Lower leg skin (tissue), 3 donors: ENCODE data around the gene FZD10.

Experiments
- POLR2A ChIP-seq, 2 donors: fragments of 450-650 bp; IDR thresholded peaks; one replicate each; pipeline ENCODE4 v1.6.1; 2016 to 2017; ENCODE audit warnings: antibody characterized with exemption in 2 of 2, mild to moderate bottlenecking in 1 of 2, moderate library complexity in 1 of 2
- TF ChIP-seq, protein P1 (sequence below), 3 donors: fragments of 450-650 bp; IDR thresholded peaks; one replicate each; pipeline ENCODE4 v1.5.1; 2016; ENCODE audit warnings: antibody characterized with exemption in 3 of 3, mild to moderate bottlenecking in 3 of 3, moderate library complexity in 2 of 3

DNA sequence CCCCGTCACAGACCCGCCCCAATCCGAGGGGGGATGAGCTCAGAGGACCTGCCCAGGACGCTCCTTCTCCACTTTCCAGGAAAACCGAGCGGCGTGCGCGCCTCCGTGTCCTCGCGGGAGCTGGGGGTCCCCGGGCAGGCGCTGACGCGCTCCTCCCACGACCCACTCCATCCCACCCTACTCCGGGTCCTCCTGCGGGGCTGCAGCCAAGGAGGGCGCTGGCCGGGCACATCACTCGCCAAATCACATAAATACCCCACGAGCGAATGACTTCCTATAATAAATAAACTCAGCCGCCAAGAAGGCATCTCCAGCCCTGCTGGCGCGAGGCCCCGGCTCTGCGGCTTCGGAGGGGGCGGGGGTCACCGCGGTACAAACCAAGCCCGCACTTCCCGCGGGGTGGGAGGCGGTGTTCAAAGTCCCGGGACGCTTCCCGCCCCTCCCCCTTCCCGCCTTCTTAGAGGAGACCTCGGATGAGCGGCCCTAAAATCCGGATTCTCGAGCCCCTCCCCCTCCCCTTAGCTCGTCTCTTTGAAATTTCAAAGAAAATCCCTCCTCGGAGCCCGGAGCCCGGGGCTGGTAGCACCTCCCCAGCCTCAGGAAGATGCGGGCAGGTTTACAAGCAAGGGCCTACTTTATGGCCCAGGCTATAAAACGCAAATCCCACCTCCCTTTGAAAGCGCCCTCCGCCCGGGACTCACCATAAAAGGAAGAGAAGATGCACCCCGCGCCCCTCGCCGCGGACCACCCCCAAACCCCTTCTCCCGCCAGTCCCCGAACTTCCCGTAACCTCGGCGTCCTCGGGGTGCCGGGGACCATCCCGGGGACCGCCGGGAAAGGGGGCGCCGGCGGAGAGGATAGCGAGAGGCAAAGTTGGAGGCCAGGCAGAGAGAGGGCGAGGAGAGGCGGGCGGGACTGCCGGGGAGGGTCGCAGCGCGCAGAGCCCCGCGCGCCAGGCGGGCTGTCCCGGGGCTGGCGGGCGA, 712 bp upstream of the FZD10 start:
- TF ChIP-seq, protein P1, sequence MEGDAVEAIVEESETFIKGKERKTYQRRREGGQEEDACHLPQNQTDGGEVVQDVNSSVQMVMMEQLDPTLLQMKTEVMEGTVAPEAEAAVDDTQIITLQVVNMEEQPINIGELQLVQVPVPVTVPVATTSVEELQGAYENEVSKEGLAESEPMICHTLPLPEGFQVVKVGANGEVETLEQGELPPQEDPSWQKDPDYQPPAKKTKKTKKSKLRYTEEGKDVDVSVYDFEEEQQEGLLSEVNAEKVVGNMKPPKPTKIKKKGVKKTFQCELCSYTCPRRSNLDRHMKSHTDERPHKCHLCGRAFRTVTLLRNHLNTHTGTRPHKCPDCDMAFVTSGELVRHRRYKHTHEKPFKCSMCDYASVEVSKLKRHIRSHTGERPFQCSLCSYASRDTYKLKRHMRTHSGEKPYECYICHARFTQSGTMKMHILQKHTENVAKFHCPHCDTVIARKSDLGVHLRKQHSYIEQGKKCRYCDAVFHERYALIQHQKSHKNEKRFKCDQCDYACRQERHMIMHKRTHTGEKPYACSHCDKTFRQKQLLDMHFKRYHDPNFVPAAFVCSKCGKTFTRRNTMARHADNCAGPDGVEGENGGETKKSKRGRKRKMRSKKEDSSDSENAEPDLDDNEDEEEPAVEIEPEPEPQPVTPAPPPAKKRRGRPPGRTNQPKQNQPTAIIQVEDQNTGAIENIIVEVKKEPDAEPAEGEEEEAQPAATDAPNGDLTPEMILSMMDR (IDR thresholded peaks at IDR 0.05), result no peak
- no peak for TF ChIP-seq POLR2A (IDR thresholded peaks at IDR 0.05)
